HepG2 (cell line): Measurements from ENCODE around the gene P4HA1. TPM values are rescaled to one million over a fixed set of nuclear protein-coding genes. Genes with fewer than 3 reads are reported as not detected.

Source experiments
- ATAC-seq: fragments of 200-7000 bp; cut with Tn5 transposase; 3 replicates; pipeline ENCODE4 v1.9.1; 2020; ENCODE audit warnings: mild to moderate bottlenecking, moderate library complexity
- BruUV-seq: library from RNA; stranded (reverse); fragments of 400-500 nt; replicated peaks from 2 replicates; lab custom pipeline; 2021; lab: Mats Ljungman, UMichigan
- CTCF ChIA-PET: fragments of 300-600 bp; formaldehyde crosslinking; extraction: SDS; loops from one replicate; lab custom pipeline; 2021; ENCODE audit warnings: low total read pairs, inconsistent platforms, low intra/inter-chr PET ratio; lab: Yijun Ruan, JAX
- POLR2A ChIA-PET: fragments of 350-600 bp; sonication (Branson Sonifier 250); formaldehyde crosslinking; loops from one replicate; lab custom pipeline; 2020; ENCODE audit warnings: antibody characterized with exemption, inconsistent platforms; lab: Yijun Ruan, JAX
- DNase-seq: peaks from one replicate; pipeline ENCODE4 v3.0.0-alpha.2; 2015; ENCODE audit warnings: low spot score
- FAIRE-seq: peaks from 3 replicates; lab custom pipeline; 2011; peaks lifted over from hg19 to GRCh38; lab: Jason Lieb, UNC
- H2AFZ ChIP-seq: one replicate; pipeline ENCODE4 v1.6.1; 2011; ENCODE audit warnings: low read length, inconsistent platforms
- H3K27ac ChIP-seq: fragments of 300-600 bp; 3 replicates; pipeline ENCODE4 v1.8.0; 2011; ENCODE audit warnings: mixed run types, mild to moderate bottlenecking, mixed read lengths, low read length, inconsistent platforms; ENCODE audit not compliant: insufficient read depth; ENCODE audit errors: extremely low read length
- H3K27me3 ChIP-seq, 2 experiments: fragments of 200-600 bp in 1 of 2; 2 replicates in 1 of 2; 3 replicates in 1 of 2; pipeline versions ENCODE4 v1.6.0 to v1.8.0; 2011; ENCODE audit warnings: low read length in 2 of 2, mild to moderate bottlenecking in 2 of 2, moderate library complexity in 2 of 2, inconsistent platforms in 1 of 2; ENCODE audit not compliant: insufficient read depth in 2 of 2, control insufficient read depth in 1 of 2
- H3K36me3 ChIP-seq, 2 experiments: fragments of 200-600 bp in 1 of 2; replicated peaks in 1 of 2; 2 replicates in 1 of 2; 3 replicates in 1 of 2; pipeline versions ENCODE4 v1.5.1 to v1.8.0; 2011; ENCODE audit warnings: low read length in 2 of 2, inconsistent platforms in 1 of 2; ENCODE audit not compliant: insufficient read depth in 2 of 2, control insufficient read depth in 1 of 2
- H3K4me1 ChIP-seq: 2 replicates; pipeline ENCODE4 v1.5.1; 2012; ENCODE audit warnings: low read length, inconsistent platforms; ENCODE audit not compliant: insufficient read depth
- H3K4me2 ChIP-seq: 2 replicates; pipeline ENCODE4 v1.6.0; 2011; ENCODE audit warnings: low read depth, low read length, inconsistent platforms
- H3K4me3 ChIP-seq, 3 experiments: fragments of 200-600 bp in 1 of 3; sonication (generic), shearing (Covaris generic) in 1 of 3; replicated peaks in 1 of 3; 2 replicates each; pipeline ENCODE4 v1.5.1; 2011 to 2016; ENCODE audit warnings: low read length in 3 of 3, inconsistent platforms in 2 of 3, low read depth in 2 of 3, mild to moderate bottlenecking in 2 of 3, control low read depth in 1 of 3, mixed read lengths in 1 of 3; ENCODE audit not compliant: insufficient read depth in 1 of 3
- H3K79me2 ChIP-seq: one replicate; pipeline ENCODE4 v1.6.1; 2011; ENCODE audit warnings: low read length, inconsistent platforms; ENCODE audit not compliant: insufficient read depth
- H3K9ac ChIP-seq: 2 replicates; pipeline ENCODE4 v1.6.0; 2011; ENCODE audit warnings: mild to moderate bottlenecking, low read depth, low read length, inconsistent platforms; ENCODE audit not compliant: insufficient read depth
- H3K9me3 ChIP-seq: 2 replicates; pipeline ENCODE4 v1.5.1; 2012; ENCODE audit warnings: mild to moderate bottlenecking, low read length
- H4K20me1 ChIP-seq: 2 replicates; pipeline ENCODE4 v1.6.0; 2011; ENCODE audit warnings: inconsistent platforms, mild to moderate bottlenecking, low read length, moderate library complexity; ENCODE audit not compliant: insufficient read depth
- BORCS8-MEF2B ChIP-seq: sonication (generic); formaldehyde crosslinking; IDR thresholded peaks from 2 replicates; pipeline ENCODE4 v1.8.0; 2022; ENCODE audit warnings: mild to moderate bottlenecking, missing genetic modification reagents
- FOXO4 ChIP-seq: sonication (generic); formaldehyde crosslinking; conservative IDR thresholded peaks from 2 replicates; pipeline ENCODE4 v1.8.1; 2023; ENCODE audit warnings: missing genetic modification reagents
- GRHL1 ChIP-seq: sonication (generic); formaldehyde crosslinking; conservative IDR thresholded peaks from 2 replicates; pipeline ENCODE4 v1.8.0; 2022; ENCODE audit warnings: missing genetic modification reagents
- KLF6 ChIP-seq: IDR thresholded peaks from 2 replicates; pipeline ENCODE4 v1.8.0; 2016; ENCODE audit warnings: missing biosample characterization, missing genetic modification reagents
- MTF2 ChIP-seq: sonication (generic); formaldehyde crosslinking; IDR thresholded peaks from 2 replicates; pipeline ENCODE4 v1.5.0; 2020; ENCODE audit warnings: missing genetic modification reagents, borderline replicate concordance
- NR3C1 ChIP-seq: sonication (generic); formaldehyde crosslinking; IDR thresholded peaks from 2 replicates; pipeline ENCODE4 v1.4.0; 2020; ENCODE audit warnings: missing genetic modification reagents
- RFX1 ChIP-seq: fragments of 450-650 bp; IDR thresholded peaks from 2 replicates; pipeline ENCODE4 v1.6.1; 2017
- ZBTB4 ChIP-seq: sonication (generic); formaldehyde crosslinking; IDR thresholded peaks from 2 replicates; pipeline ENCODE4 v1.4.0; 2020; ENCODE audit warnings: missing genetic modification reagents, mild to moderate bottlenecking, borderline replicate concordance
- ZNF260 ChIP-seq: sonication (generic); formaldehyde crosslinking; IDR thresholded peaks from 2 replicates; pipeline ENCODE4 v1.4.0; 2020; ENCODE audit warnings: missing genetic modification reagents, low read depth, mild to moderate bottlenecking, borderline replicate concordance
- ZNF558 ChIP-seq: sonication (generic); formaldehyde crosslinking; IDR thresholded peaks from 2 replicates; pipeline ENCODE4 v1.9.0; 2022; ENCODE audit warnings: mild to moderate bottlenecking, missing genetic modification reagents, borderline replicate concordance
- ZNF781 ChIP-seq: sonication (generic); formaldehyde crosslinking; IDR thresholded peaks from 2 replicates; pipeline ENCODE4 v1.5.1; 2020; ENCODE audit warnings: borderline replicate concordance, mild to moderate bottlenecking, missing genetic modification reagents; ENCODE audit errors: not compliant biosample characterization
- ZSCAN12 ChIP-seq: sonication (generic); formaldehyde crosslinking; IDR thresholded peaks from 2 replicates; pipeline ENCODE4 v1.9.0; 2021; ENCODE audit warnings: mild to moderate bottlenecking, missing genetic modification reagents
- WGBS: methylation state at CpG from one replicate; pipeline ENCODE4 v1.1.6; 2017; ENCODE audit warnings: low lambda C conversion rate; 5-methylcytosine and 5-hydroxymethylcytosine counted together
- in situ Hi-C: cut with HindIII; loops from 2 replicates; pipeline ENCODE4 v1.10.0; 2017; ENCODE audit warnings: low pct_unique_long_range_greater_than_20kb; ENCODE audit not compliant: extremely low pct_ligation_motif_present
- intact Hi-C: fragments of 100-400 bp; cut with micrococcal nuclease; formaldehyde crosslinking; loops from one replicate; pipeline ENCODE4 v1.10.0; 2022; ENCODE audit not compliant: unreplicated experiment
- polyA plus RNA-seq, 8 experiments: library from polyadenylated mRNA; depleted of rRNA in 3 of 8; stranded (reverse) in 7 of 8; unstranded in 1 of 8; fragments of >200 nt; fragmentation: Illumina TruSeq in 4 of 8; extraction: Trizol in 4 of 8; gene quantifications; 2 replicates each; pipeline versions ENCODE4 v1.2.1 to v1.2.3, GENCODE V29; 2011 to 2016; ENCODE audit warnings: low read depth in 4 of 8, missing spikeins in 1 of 8, mixed read lengths in 1 of 8; ENCODE audit not compliant: insufficient read depth in 1 of 8
- total RNA-seq, 5 experiments: library from RNA; depleted of rRNA; stranded (reverse); fragments of >200 nt; fragmentation: Illumina TruSeq; extraction: Trizol; gene quantifications; 2 replicates each; pipeline ENCODE4 v1.2.3, GENCODE V29; 2016; ENCODE audit warnings: low read depth in 1 of 5

The P4HA1 gene
- total and polyA plus RNA-seq, 2 of the 13 experiments (the other 11 are each of a cell fraction or from before 2014, with no cell fraction given) = 63.1 to 196 TPM

GRCh38 chr10:73083221-73083620 lies 13.4 kb downstream of the P4HA1 start:
- Histone ChIP-seq H3K4me2 (no peak overlapping the region), H3K9me3 (no peaks in the 10 kb centered on the region), H2AFZ (no peak overlapping the region), H3K79me2 (peaks cover 87% of the 10 kb centered on the region), H3K4me1 (peaks cover 44% of the 10 kb centered on the region), H4K20me1 (peaks cover 84% of the 10 kb centered on the region), H3K27me3 (no peaks in the 10 kb centered on the region), H3K36me3 (peaks cover 3 to 7% of the 10 kb centered on the region in 2 experiments; a peak in 3 of 5 replicates), H3K4me3 (no peak overlapping the region), H3K27ac (no peak overlapping the region)
- CTCF ChIA-PET = no interaction called here
- FAIRE-seq = no peak
- BruUV-seq = no TSS peak
- POLR2A ChIA-PET = no interaction called here
- ATAC-seq = no peak
- in situ Hi-C loops (no loop called here), intact Hi-C loops (no loop called here)
- 73% methylated on average over 2 of the region's 2 CpGs for WGBS
- TF ChIP-seq MTF2 (CRISPR knock-in tag) (no peak), FOXO4 (CRISPR knock-in tag) (no peak), ZNF260 (no peak), ZSCAN12 (CRISPR knock-in tag) (no peak), GRHL1 (no peak), NR3C1 (CRISPR knock-in tag) (no peak), ZNF781 (CRISPR knock-in tag) (no peak), ZBTB4 (CRISPR knock-in tag) (no peak), BORCS8-MEF2B (no peak), ZNF558 (CRISPR knock-in tag) (no peak), KLF6 (no peak), RFX1 (no peak)
- TF ChIP-seq, all 625 proteins: peak for 0
- no peak overlapping the region for H3K9ac ChIP-seq
- DNase-seq = no peak
